ENCODE data around the gene PDZD2.

Gene PDZD2

DNA sequence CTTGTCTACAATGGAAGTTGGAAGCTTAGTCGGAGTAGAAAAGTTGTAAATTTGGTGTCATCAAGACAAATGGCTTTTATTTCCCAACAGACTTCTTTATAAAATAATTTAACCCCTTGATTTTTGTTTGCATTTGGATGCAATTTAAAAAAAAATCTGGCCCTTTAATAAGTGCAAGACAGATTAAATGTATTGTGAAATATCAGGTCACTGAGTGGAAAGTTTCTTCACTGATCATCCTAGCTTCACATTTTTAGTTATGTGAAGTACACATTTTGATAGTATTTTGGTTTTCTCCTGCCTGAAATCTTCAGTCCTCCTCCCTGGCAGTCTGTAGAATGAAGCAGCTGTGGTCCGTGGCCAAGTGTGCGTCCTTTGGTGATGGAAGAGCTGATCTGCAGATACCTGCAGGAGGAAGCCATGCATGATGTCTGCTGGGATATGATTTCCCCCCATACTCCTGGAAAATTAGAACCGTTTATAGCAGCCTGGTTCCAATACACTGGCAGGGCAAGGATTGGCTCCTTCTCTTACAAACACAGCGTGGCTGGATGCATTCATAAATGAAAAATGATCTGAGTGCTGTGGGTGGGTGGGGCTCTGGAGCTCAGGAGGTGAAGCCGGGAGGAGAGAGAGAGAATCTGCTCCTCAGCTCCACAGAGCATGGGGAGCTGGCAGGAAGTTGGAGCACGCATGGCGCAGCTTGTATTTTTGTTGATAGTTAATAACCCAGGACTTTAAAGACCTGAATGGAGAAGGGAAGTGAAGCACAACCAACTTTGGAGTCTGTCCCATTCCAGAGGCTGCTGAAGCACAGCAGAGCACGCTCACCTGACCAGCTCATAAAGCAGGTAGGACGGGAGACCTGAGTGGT, 296.8 kb downstream of the PDZD2 start:
- TF ChIP-seq, protein P1, sequence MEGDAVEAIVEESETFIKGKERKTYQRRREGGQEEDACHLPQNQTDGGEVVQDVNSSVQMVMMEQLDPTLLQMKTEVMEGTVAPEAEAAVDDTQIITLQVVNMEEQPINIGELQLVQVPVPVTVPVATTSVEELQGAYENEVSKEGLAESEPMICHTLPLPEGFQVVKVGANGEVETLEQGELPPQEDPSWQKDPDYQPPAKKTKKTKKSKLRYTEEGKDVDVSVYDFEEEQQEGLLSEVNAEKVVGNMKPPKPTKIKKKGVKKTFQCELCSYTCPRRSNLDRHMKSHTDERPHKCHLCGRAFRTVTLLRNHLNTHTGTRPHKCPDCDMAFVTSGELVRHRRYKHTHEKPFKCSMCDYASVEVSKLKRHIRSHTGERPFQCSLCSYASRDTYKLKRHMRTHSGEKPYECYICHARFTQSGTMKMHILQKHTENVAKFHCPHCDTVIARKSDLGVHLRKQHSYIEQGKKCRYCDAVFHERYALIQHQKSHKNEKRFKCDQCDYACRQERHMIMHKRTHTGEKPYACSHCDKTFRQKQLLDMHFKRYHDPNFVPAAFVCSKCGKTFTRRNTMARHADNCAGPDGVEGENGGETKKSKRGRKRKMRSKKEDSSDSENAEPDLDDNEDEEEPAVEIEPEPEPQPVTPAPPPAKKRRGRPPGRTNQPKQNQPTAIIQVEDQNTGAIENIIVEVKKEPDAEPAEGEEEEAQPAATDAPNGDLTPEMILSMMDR (IDR thresholded peaks at IDR 0.05; ENCODE audit: control insufficient read depth, extremely low read depth, insufficient read depth) = no peak
- H3K4me3 ChIP-seq (ENCODE audit: low read depth, low read length) = peak overlapping the region; percentile 3
- peak; percentile 69 for DNase-seq (ENCODE audit: low read depth)

DNA sequence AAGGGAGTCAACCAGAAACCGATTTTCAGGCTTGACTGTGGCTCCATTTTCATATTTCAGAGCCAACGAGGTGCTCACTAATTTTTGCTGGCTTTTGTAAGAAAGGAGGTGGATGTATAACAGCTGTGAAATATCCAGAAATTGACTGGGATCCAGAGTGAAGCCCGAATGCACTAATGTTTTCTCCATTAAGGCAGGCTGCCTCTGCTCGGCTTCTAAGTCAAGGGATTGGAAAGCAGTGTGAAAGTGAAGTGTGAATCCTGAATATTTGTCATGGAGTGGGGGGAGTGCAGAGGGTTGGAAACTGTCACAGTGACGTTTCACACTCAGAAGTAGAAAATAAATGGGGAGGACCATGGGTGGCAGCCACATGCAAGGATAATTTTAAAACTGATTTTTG, 297.8 kb downstream of the PDZD2 start:
- DNase-seq (ENCODE audit: low read depth) = no peak
- H3K4me3 ChIP-seq (ENCODE audit: low read depth, low read length) = peak overlapping the region; percentile 3; the same call in 1 of the 2 replicates
- TF ChIP-seq, protein P1 (IDR thresholded peaks at IDR 0.05; ENCODE audit: control insufficient read depth, extremely low read depth, insufficient read depth) = no peak

DNA sequence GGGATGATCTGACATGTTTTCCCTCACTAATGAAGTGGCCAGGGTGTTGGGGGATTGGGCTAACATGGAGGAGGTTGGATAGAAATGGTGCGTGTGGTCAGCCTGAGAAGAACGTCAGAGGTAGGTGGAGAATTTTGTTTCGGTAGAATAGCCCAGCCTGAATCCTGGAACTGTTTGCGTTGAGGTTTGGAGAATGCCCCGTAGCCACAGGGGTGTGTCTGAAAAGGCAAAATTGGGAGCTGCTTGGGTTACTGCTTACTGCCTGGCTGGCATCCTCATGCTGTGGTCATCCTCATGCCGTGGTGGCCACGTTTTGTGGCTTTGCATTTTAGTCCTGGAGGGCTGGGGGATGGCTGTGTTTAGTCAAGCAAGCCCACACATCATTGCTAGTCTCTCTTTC, 298.3 kb downstream of the PDZD2 start:
- DNase-seq (ENCODE audit: low read depth) = no peak
- no peak overlapping the region for H3K4me3 ChIP-seq (ENCODE audit: low read depth, low read length)
- TF ChIP-seq, protein P1 (IDR thresholded peaks at IDR 0.05; ENCODE audit: control insufficient read depth, extremely low read depth, insufficient read depth) = no peak

DNA sequence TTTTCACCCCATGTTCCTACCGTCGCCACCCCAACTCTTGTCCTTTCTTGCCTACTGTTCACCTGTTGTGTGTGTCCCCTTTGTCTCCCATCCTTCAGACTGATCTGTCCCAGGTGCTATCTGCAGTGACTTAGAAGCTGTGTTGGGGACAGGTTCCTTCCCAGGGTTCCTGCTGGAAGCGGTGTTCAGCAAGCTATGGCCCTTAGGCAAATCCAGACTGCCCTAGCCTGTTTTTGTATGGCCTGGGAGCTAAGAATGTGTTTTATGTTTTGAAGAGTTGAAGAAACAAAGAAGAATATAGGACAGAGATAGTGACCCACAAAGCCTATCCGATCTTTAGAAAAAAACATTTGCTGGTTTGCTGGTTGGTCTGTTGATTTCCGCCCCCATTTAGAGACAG, 298.8 kb downstream of the PDZD2 start:
- DNase-seq (ENCODE audit: low read depth) = no peak
- H3K4me3 ChIP-seq (ENCODE audit: low read depth, low read length) = no peak overlapping the region
- TF ChIP-seq, protein P1 (IDR thresholded peaks at IDR 0.05; ENCODE audit: control insufficient read depth, extremely low read depth, insufficient read depth) = no peak

DNA sequence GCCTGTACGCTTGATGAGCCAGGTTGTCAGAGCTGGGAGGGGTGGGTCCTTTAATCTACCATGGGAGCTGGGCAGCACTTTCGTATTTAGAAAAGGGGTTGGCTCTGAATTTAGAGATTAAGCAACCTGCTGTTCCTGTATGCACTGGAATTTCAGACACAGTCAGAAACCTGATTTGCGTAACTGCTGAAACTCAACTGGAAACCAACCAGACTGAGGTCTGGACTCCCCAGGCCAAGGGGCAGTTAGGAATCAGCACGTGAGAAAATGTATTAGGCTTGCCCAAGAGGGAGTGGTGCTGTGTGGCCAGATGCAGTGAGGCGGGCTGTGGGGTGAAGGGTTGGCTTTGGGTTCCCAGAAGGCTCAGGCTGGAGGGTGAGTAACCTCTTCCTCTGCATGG, 300.2 kb downstream of the PDZD2 start:
- no peak overlapping the region for H3K4me3 ChIP-seq (ENCODE audit: low read depth, low read length)
- TF ChIP-seq, protein P1 (IDR thresholded peaks at IDR 0.05; ENCODE audit: control insufficient read depth, extremely low read depth, insufficient read depth) = no peak
- DNase-seq (ENCODE audit: low read depth) = no peak

DNA sequence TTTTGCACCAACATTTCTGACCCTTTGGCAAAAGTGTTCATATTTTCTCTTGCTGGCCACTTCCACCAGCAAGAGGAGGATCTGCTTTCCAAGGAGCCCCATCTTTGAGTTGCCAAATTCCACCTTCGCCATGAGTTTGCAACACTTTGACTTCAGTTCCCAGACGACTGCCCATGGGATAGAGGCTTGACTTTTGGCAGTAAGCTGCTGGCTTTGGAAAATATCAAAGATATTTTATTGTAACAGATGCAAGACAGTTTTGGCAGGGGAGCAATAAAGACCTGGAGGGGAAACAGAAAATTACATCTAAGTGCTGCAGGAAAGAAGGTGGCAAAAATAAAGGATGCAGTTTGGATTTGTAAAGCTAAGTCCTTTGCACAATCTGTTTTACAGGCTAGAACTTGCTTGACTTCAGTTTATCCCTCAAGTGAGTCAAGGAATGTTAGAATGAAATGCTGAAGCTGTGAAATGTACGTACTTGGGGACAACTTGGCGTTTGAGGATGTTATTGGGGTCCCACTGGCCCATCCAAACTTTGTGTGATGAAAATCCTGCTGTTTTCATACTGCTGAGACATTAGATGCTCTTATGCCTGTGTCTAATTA, 302.3 kb downstream of the PDZD2 start:
- no peak for DNase-seq (ENCODE audit: low read depth)
- TF ChIP-seq, protein P1 (IDR thresholded peaks at IDR 0.05; ENCODE audit: control insufficient read depth, extremely low read depth, insufficient read depth) = no peak
- no peak overlapping the region for H3K4me3 ChIP-seq (ENCODE audit: low read depth, low read length)
